ENCODE data around the gene NUDCD2. TPM values are rescaled to one million over a fixed set of nuclear protein-coding genes. Genes with fewer than 3 reads are reported as not detected.
"Not testable (repeated sequence)": the region's sequence is repeated elsewhere in the genome, so short reads cannot be mapped to it uniquely, and the experiment has no call there.

Gene NUDCD2
- polyA plus RNA-seq, 10 donors: 35.6 to 48.7 (median 43.2) TPM

- no peak for DNase-seq
Measured at GRCh38 chr5:163475411-163475810, 15.5 kb upstream of the NUDCD2 start.

- DNase-seq: no peak
Measured at GRCh38 chr5:163473635-163474243, 13.8 kb upstream of the NUDCD2 start.

- no peak for DNase-seq
Measured at GRCh38 chr5:163467682-163468081, 7.8 kb upstream of the NUDCD2 start.

- DNase-seq: no peak
Measured at GRCh38 chr5:163463063-163463435, 3.1 kb upstream of the NUDCD2 start.

GRCh38 chr5:163460562-163461171, 765 bp upstream of the NUDCD2 start, which contains the start of gene HMMR:
Gene HMMR, plus strand, starts transcription at chr5:163460632. Its CDS starts 61 bp downstream, at chr5:163460693.
- DNase-seq: peak in 1 of 3 donors; percentile 16

GRCh38 chr5:163459462-163459818, 462 bp downstream of the NUDCD2 start:
- DNase-seq: no peak

- no peak for DNase-seq
Measured at GRCh38 chr5:163458778-163459385, 1.0 kb downstream of the NUDCD2 start.

- DNase-seq: no peak
Measured at GRCh38 chr5:163456840-163457239, 3.1 kb downstream of the NUDCD2 start.

- no peak for DNase-seq
Measured at GRCh38 chr5:163456029-163456589, 3.8 kb downstream of the NUDCD2 start.

GRCh38 chr5:163455406-163455805, 4.5 kb downstream of the NUDCD2 start:
- DNase-seq: not testable (repeated sequence)

GRCh38 chr5:163453705-163454104, 6.2 kb downstream of the NUDCD2 start:
- DNase-seq: no peak

- DNase-seq: no peak
Measured at GRCh38 chr5:163451489-163451888, 8.4 kb downstream of the NUDCD2 start.

- no peak for DNase-seq
Measured at GRCh38 chr5:163448491-163448890, 11.4 kb downstream of the NUDCD2 start.

- DNase-seq: no peak
Measured at GRCh38 chr5:163447875-163448274, 12.0 kb downstream of the NUDCD2 start.

- DNase-seq: no peak
Measured at GRCh38 chr5:163447191-163447590, 12.7 kb downstream of the NUDCD2 start.

GRCh38 chr5:163445345-163445744, 14.6 kb downstream of the NUDCD2 start:
- DNase-seq: no peak

- DNase-seq: no peak
Measured at GRCh38 chr5:163444526-163444925, 15.4 kb downstream of the NUDCD2 start.

- DNase-seq: no peak
Measured at GRCh38 chr5:163440954-163441353, 18.9 kb downstream of the NUDCD2 start.

- peak; percentile 24 to 66 (median 27) for DNase-seq
Measured at GRCh38 chr5:163439092-163439425, 20.8 kb downstream of the NUDCD2 start.

- DNase-seq: peak; percentile 96 to 98 (median 97)
Measured at GRCh38 chr5:163437309-163438182, 22.4 kb downstream of the NUDCD2 start, which contains the start of gene CCNG1. Gene CCNG1, plus strand, starts transcription at chr5:163437595. Its CDS starts 1,662 bp downstream, at chr5:163439257.

GRCh38 chr5:163437011-163437308, 22.9 kb downstream of the NUDCD2 start:
- no peak for DNase-seq

GRCh38 chr5:163436515-163436914, 23.4 kb downstream of the NUDCD2 start:
- DNase-seq: peak in 1 of 3 donors; percentile 7
